ENCODE measurements around the gene SUGP2.

The SUGP2 gene

DNA sequence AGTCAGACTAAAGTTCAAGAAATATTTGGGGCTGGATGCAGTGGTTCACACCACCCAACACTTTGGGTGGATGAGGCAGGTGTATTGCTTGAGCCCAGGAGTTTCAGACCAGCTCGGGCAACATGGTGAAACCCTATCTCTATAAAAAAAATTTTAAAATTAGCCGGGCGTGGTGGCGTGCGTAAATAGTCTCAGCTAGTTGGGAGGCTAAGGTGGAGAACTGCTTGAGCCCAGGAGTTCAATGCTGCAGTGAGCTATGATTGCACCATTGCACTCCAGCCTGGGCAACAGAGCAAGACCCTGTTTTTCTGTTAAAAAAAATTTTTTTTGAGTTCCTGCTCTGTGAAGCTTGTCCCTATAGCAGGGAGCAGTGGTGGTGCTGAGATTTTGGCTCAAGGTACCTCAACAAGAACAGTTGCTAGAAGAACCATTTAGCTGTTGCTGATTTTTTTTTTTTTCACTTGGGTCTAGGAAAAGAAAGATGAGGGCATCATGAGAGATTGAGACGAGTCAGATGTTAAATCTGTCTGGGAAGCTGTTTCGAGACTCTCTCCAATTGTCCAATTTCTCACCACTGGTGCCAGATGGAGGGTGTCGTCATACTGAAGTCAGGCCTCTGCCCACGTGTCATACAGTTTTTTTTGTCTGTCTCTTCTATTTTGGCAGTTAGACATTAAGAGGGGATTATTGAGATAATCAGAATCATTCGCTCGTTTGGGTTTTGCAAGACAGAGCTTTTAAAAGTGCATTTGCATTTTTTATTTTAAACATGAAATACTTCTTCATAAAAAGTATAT, 34.2 kb upstream of the SUGP2 start:
- Histone ChIP-seq H3K36me3 (ENCODE audit: control insufficient read depth, insufficient read depth, low read length) (no peaks in the 10 kb centered on the region), H3K27me3 (replicated peaks; ENCODE audit: control insufficient read depth, insufficient read depth, low read length) (no peaks in the 10 kb centered on the region), H3K4me3 (replicated peaks; ENCODE audit: low read depth, low read length) (no peak overlapping the region; the same call in 1 of the 2 replicates)
- no peak for DNase-seq (ENCODE audit: extremely low read depth, insufficient read length)
- TF ChIP-seq, protein P1, sequence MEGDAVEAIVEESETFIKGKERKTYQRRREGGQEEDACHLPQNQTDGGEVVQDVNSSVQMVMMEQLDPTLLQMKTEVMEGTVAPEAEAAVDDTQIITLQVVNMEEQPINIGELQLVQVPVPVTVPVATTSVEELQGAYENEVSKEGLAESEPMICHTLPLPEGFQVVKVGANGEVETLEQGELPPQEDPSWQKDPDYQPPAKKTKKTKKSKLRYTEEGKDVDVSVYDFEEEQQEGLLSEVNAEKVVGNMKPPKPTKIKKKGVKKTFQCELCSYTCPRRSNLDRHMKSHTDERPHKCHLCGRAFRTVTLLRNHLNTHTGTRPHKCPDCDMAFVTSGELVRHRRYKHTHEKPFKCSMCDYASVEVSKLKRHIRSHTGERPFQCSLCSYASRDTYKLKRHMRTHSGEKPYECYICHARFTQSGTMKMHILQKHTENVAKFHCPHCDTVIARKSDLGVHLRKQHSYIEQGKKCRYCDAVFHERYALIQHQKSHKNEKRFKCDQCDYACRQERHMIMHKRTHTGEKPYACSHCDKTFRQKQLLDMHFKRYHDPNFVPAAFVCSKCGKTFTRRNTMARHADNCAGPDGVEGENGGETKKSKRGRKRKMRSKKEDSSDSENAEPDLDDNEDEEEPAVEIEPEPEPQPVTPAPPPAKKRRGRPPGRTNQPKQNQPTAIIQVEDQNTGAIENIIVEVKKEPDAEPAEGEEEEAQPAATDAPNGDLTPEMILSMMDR (IDR thresholded peaks at IDR 0.05; ENCODE audit: insufficient read depth, low read length, poor library complexity, severe bottlenecking) = no peak

DNA sequence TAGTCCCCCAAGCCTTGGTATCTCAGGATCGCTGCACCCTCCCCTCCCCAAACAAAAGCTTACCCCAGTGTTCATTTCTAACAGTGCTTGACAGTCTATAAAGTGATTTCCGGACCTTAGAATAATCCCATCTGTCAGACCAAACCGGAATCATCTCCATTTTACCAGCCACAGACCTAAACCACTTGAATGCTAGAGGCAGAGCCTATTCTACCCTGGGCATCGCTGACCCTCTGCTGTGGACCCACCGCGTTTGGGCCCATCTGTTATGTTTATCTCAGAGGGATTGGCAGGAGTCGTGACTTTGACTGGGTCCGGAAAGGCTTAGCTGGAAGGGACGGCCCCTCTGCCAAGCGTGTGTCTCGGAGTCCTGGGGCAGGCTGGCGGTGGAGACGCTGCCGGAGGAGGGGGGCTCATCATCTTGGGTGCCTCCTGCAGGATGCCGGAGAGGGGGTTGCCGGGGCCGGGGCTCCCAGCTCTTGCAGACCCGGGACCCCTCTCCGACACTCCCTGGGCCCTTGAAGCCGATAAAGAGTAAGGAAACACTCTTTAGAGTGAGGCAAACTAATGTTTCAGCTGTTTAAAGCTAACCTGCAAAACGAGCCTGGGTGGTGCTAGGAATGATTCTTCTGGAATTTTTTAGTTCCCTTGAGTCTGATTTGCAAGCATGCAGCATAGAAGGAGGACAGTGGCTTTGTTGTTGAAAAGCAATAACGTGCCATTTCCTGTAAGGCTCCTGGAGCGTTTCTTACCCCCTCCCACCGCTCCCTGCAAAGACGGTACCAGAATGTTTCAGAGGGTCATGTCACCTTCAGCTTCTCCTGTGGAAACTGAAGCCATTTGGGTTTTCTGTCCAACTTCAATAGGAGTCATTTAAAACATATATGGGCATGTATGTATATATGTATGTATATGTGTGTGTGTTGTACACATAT, 31.8 kb upstream of the SUGP2 start:
- no peaks in the 10 kb centered on the region for H3K27me3 ChIP-seq (replicated peaks; ENCODE audit: control insufficient read depth, insufficient read depth, low read length)
- peak; percentile 49 for DNase-seq (ENCODE audit: extremely low read depth, insufficient read length)
- peaks cover 4% of the 10 kb centered on the region for H3K36me3 ChIP-seq (ENCODE audit: control insufficient read depth, insufficient read depth, low read length)
- peak overlapping the region; percentile 83 for H3K4me3 ChIP-seq (replicated peaks; ENCODE audit: low read depth, low read length)
- TF ChIP-seq, protein P1 (IDR thresholded peaks at IDR 0.05; ENCODE audit: insufficient read depth, low read length, poor library complexity, severe bottlenecking) = no peak

DNA sequence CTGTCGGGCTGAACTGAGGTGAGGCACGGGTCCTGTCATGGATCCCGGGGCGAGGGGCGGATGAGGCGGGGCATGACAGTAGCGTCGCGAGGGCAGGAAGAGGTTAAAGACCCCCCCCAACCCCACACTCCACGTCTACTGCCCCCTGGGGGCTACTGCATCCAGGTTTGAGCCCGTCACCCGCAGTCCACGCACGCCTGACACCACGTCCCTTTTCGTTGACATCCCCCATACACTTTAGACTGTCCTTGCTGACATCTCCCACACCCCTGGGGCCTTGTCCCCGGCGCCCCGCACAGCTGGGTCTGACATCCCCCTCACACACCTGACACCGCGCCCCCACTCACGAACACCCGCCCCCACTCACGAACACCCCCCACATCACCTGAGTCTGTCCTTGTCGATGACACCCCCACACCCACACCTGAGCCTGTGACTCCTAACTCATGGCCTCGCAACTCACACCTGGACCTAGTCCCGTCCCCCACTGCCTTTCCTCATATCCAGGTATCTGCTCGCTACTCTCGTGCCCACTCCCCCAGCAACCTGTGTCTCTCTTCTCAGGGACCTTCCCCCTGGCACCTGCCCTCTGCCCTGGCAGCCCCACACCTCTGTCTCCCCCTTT, 30.9 kb upstream of the SUGP2 start:
- TF ChIP-seq, protein P1 (IDR thresholded peaks at IDR 0.05; ENCODE audit: insufficient read depth, low read length, poor library complexity, severe bottlenecking) = peak; percentile 47
- Histone ChIP-seq H3K4me3 (replicated peaks; ENCODE audit: low read depth, low read length) (peak overlapping the region; percentile 83), H3K36me3 (ENCODE audit: control insufficient read depth, insufficient read depth, low read length) (peaks cover 5% of the 10 kb centered on the region), H3K27me3 (replicated peaks; ENCODE audit: control insufficient read depth, insufficient read depth, low read length) (no peaks in the 10 kb centered on the region)
- no peak for DNase-seq (ENCODE audit: extremely low read depth, insufficient read length)

DNA sequence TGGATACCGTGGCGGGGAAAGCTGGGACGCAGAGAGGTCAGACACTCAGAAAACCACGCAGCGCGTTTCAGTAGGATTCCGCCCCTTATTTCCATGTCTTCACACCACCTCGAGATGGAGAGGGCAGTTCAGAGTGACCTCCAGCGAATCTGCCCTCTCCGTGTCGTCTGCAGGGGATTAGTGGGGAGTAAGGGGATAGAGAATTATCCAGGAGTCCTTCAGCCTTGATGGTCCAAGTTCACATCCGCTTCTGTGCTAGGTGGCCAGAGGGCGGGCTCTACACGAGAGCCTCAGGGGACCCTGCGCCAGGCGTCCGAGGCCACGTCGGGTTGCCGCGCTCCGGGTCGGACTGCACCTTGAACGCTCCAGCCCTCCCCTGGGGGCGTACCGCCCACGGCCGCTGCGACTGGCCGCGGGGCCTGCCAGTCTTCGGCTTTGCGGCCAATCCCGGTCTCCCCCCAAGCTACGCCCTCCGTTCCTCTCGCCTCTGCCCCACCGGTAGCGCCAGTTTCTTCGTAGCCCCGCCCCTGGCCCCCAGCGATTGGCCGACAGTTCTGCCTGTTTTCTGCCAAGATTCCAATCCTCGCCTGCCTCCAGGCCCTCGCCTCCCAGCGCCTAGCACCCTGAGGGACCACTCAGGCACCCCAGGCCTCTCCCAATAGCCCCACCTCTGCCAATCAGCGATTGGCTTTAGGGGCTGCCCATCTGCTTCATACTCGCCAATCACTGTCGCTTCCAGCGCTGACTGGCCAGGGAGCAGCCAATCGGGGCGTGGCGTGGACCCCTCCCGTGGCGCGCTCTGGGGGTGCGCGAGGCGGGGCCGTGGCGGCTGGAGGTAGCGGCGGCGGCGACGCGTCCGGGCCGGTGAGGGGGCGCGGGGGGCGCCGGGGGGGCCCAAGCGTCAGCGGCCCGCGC, 30.1 kb upstream of the SUGP2 start, which contains the start of gene SLC25A42:
TSS of gene SLC25A42 (plus strand) at position 812 of the 915 bp plus-strand sequence. CDS start 32,131 bp downstream, outside the sequence.
- TF ChIP-seq, protein P1 (IDR thresholded peaks at IDR 0.05; ENCODE audit: insufficient read depth, low read length, poor library complexity, severe bottlenecking) = no peak
- H3K27me3 ChIP-seq (replicated peaks; ENCODE audit: control insufficient read depth, insufficient read depth, low read length) = no peaks in the 10 kb centered on the region
- DNase-seq (ENCODE audit: extremely low read depth, insufficient read length) = peak; percentile 100

More for the DNA sequence above, 30.1 kb upstream of the SUGP2 start, which contains the start of gene SLC25A42:
- Histone ChIP-seq H3K36me3 (ENCODE audit: control insufficient read depth, insufficient read depth, low read length) (peaks cover 7% of the 10 kb centered on the region), H3K4me3 (replicated peaks; ENCODE audit: low read depth, low read length) (peak within 1 kb of the TSS; percentile 83)

Data from GM06990 (cell line).